HepG2 (cell line): Measurements from ENCODE around the gene ACSM2A. TPM values are rescaled to one million over a fixed set of nuclear protein-coding genes. Genes with fewer than 3 reads are reported as not detected.
A peak's percentile ranks its signal among the peaks of the same experiment; 100 is the strongest.

Experiments used
- ATRX ChIP-seq: sonication (generic); formaldehyde crosslinking; IDR thresholded peaks from 2 replicates; pipeline ENCODE4 v1.4.0; 2020; ENCODE audit warnings: missing genetic modification reagents, borderline replicate concordance
- ERF ChIP-seq: IDR thresholded peaks from 2 replicates; pipeline ENCODE4 v1.6.1; 2018; ENCODE audit warnings: missing biosample characterization, missing genetic modification reagents
- EZH2 ChIP-seq: conservative IDR thresholded peaks from 2 replicates; pipeline ENCODE4 v1.6.1; 2012; ENCODE audit warnings: mild to moderate bottlenecking, low read depth, low read length, moderate library complexity
- FOXP1 ChIP-seq, 2 experiments: fragments of 450-650 bp in 1 of 2; IDR thresholded peaks; 2 replicates each; pipeline ENCODE4 v1.6.1; 2017 to 2018; ENCODE audit warnings: antibody characterized with exemption in 1 of 2
- GPN1 ChIP-seq: sonication (generic); formaldehyde crosslinking; IDR thresholded peaks from 2 replicates; pipeline ENCODE4 v1.5.1; 2020; ENCODE audit warnings: missing genetic modification reagents, borderline replicate concordance
- MAF1 ChIP-seq: sonication (generic); formaldehyde crosslinking; IDR thresholded peaks from 2 replicates; pipeline ENCODE4 v1.5.0; 2020; ENCODE audit warnings: missing genetic modification reagents, borderline replicate concordance
- MAFG ChIP-seq: sonication (generic); formaldehyde crosslinking; IDR thresholded peaks from 2 replicates; pipeline ENCODE4 v1.5.1; 2020; ENCODE audit warnings: mild to moderate bottlenecking, missing genetic modification reagents
- MXD1 ChIP-seq: sonication (generic); formaldehyde crosslinking; IDR thresholded peaks from 2 replicates; pipeline ENCODE4 v1.4.0; 2020; ENCODE audit warnings: mild to moderate bottlenecking, missing genetic modification reagents
- RBM39 ChIP-seq: fragments of 200-400 bp; formaldehyde crosslinking; IDR thresholded peaks from one replicate; pipeline ENCODE4 v1.6.1; 2018; ENCODE audit warnings: antibody characterized with exemption, mild to moderate bottlenecking, low read depth, low read length; ENCODE audit not compliant: poor library complexity, severe bottlenecking
- RNF2 ChIP-seq: fragments of 450-650 bp; conservative IDR thresholded peaks from 2 replicates; pipeline ENCODE4 v1.6.1; 2016; ENCODE audit warnings: low read depth
- SETDB1 ChIP-seq: sonication (generic); formaldehyde crosslinking; IDR thresholded peaks from 2 replicates; pipeline ENCODE4 v1.5.1; 2020; ENCODE audit warnings: missing genetic modification reagents, mild to moderate bottlenecking, borderline replicate concordance
- ZBTB33 ChIP-seq: sonication (generic); formaldehyde crosslinking; IDR thresholded peaks from 2 replicates; pipeline ENCODE4 v1.4.0; 2020; ENCODE audit warnings: missing genetic modification reagents
- ZNF263 ChIP-seq: sonication (generic); formaldehyde crosslinking; IDR thresholded peaks from 2 replicates; pipeline ENCODE4 v1.4.0; 2020; ENCODE audit warnings: missing genetic modification reagents
- ZNF296 ChIP-seq: sonication (generic); formaldehyde crosslinking; conservative IDR thresholded peaks from 2 replicates; pipeline ENCODE4 v1.5.0; 2020; ENCODE audit warnings: mild to moderate bottlenecking, missing genetic modification reagents
- ZNF337 ChIP-seq: sonication (generic); formaldehyde crosslinking; IDR thresholded peaks from 2 replicates; pipeline ENCODE4 v1.5.1; 2020; ENCODE audit warnings: missing genetic modification reagents, low read depth, mild to moderate bottlenecking, borderline replicate concordance
- ZNF383 ChIP-seq: sonication (generic); formaldehyde crosslinking; IDR thresholded peaks from 2 replicates; pipeline ENCODE4 v1.4.0; 2020; ENCODE audit warnings: missing genetic modification reagents, mild to moderate bottlenecking, borderline replicate concordance
- ZNF619 ChIP-seq: sonication (generic); formaldehyde crosslinking; IDR thresholded peaks from 2 replicates; pipeline ENCODE4 v1.4.0; 2020; ENCODE audit warnings: mild to moderate bottlenecking, missing genetic modification reagents
- ZNF749 ChIP-seq: sonication (generic); formaldehyde crosslinking; IDR thresholded peaks from 2 replicates; pipeline ENCODE4 v1.8.0; 2022; ENCODE audit warnings: mild to moderate bottlenecking, missing genetic modification reagents, moderate library complexity, borderline replicate concordance
- polyA plus RNA-seq, 8 experiments: library from polyadenylated mRNA; depleted of rRNA in 3 of 8; stranded (reverse) in 7 of 8; unstranded in 1 of 8; fragments of >200 nt; fragmentation: Illumina TruSeq in 4 of 8; extraction: Trizol in 4 of 8; gene quantifications; 2 replicates each; pipeline versions ENCODE4 v1.2.1 to v1.2.3, GENCODE V29; 2011 to 2016; ENCODE audit warnings: low read depth in 4 of 8, missing spikeins in 1 of 8, mixed read lengths in 1 of 8; ENCODE audit not compliant: insufficient read depth in 1 of 8
- total RNA-seq, 5 experiments: library from RNA; depleted of rRNA; stranded (reverse); fragments of >200 nt; fragmentation: Illumina TruSeq; extraction: Trizol; gene quantifications; 2 replicates each; pipeline ENCODE4 v1.2.3, GENCODE V29; 2016; ENCODE audit warnings: low read depth in 1 of 5
- TF ChIP-seq, protein P1 (sequence below): sonication (generic); formaldehyde crosslinking; IDR thresholded peaks from 2 replicates; pipeline ENCODE4 v1.8.0; 2022; ENCODE audit warnings: missing genetic modification reagents, mild to moderate bottlenecking, inconsistent platforms, borderline replicate concordance
- TF ChIP-seq, protein P2 (sequence below): sonication (generic); formaldehyde crosslinking; IDR thresholded peaks from 2 replicates; pipeline ENCODE4 v1.4.0; 2020; ENCODE audit warnings: missing genetic modification reagents
- TF ChIP-seq, protein P3 (sequence below): sonication (generic); formaldehyde crosslinking; IDR thresholded peaks from 2 replicates; pipeline ENCODE4 v1.8.1; 2023; ENCODE audit warnings: mild to moderate bottlenecking, missing genetic modification reagents

Gene ACSM2A
- total and polyA plus RNA-seq, 2 of the 13 experiments (the other 11 are each of a cell fraction or from before 2014, with no cell fraction given) = 11.4 to 16.3 TPM

GRCh38 chr16:20515688-20516090, 64.4 kb downstream of the ACSM2A start (continued):
- TF ChIP-seq, protein P1, sequence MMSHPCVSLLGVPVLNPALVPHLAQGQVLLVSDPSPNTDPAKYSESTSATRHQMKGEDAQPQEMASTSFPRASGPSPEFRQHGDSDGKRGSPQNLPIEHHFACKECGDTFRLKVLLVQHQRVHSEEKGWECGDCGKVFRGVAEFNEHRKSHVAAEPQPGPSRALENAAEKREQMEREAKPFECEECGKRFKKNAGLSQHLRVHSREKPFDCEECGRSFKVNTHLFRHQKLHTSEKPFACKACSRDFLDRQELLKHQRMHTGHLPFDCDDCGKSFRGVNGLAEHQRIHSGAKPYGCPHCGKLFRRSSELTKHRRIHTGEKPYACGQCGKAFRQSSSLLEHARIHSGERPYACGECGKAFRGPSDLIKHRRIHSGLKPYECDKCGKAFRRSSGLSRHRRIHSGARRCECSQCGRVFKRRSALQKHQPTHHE (CRISPR knock-in tag) = no peak
- no peak for TF ChIP-seq ZNF296 (CRISPR knock-in tag)
- no peak for TF ChIP-seq ZNF263 (CRISPR knock-in tag)
- TF ChIP-seq MXD1 (CRISPR knock-in tag) = no peak
- TF ChIP-seq ZNF337 = no peak
- no peak for TF ChIP-seq ZBTB33 (CRISPR knock-in tag)
- no peak for TF ChIP-seq EZH2
- no peak for TF ChIP-seq MAF1
- TF ChIP-seq ZNF749 = no peak
- TF ChIP-seq, protein P2, sequence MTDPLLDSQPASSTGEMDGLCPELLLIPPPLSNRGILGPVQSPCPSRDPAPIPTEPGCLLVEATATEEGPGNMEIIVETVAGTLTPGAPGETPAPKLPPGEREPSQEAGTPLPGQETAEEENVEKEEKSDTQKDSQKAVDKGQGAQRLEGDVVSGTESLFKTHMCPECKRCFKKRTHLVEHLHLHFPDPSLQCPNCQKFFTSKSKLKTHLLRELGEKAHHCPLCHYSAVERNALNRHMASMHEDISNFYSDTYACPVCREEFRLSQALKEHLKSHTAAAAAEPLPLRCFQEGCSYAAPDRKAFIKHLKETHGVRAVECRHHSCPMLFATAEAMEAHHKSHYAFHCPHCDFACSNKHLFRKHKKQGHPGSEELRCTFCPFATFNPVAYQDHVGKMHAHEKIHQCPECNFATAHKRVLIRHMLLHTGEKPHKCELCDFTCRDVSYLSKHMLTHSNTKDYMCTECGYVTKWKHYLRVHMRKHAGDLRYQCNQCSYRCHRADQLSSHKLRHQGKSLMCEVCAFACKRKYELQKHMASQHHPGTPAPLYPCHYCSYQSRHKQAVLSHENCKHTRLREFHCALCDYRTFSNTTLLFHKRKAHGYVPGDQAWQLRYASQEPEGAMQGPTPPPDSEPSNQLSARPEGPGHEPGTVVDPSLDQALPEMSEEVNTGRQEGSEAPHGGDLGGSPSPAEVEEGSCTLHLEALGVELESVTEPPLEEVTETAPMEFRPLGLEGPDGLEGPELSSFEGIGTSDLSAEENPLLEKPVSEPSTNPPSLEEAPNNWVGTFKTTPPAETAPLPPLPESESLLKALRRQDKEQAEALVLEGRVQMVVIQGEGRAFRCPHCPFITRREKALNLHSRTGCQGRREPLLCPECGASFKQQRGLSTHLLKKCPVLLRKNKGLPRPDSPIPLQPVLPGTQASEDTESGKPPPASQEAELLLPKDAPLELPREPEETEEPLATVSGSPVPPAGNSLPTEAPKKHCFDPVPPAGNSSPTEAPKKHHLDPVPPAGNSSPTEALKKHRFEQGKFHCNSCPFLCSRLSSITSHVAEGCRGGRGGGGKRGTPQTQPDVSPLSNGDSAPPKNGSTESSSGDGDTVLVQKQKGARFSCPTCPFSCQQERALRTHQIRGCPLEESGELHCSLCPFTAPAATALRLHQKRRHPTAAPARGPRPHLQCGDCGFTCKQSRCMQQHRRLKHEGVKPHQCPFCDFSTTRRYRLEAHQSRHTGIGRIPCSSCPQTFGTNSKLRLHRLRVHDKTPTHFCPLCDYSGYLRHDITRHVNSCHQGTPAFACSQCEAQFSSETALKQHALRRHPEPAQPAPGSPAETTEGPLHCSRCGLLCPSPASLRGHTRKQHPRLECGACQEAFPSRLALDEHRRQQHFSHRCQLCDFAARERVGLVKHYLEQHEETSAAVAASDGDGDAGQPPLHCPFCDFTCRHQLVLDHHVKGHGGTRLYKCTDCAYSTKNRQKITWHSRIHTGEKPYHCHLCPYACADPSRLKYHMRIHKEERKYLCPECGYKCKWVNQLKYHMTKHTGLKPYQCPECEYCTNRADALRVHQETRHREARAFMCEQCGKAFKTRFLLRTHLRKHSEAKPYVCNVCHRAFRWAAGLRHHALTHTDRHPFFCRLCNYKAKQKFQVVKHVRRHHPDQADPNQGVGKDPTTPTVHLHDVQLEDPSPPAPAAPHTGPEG = no peak
- no peak for TF ChIP-seq ZNF619 (CRISPR knock-in tag)
- TF ChIP-seq RNF2 = no peak
- TF ChIP-seq, protein P3, sequence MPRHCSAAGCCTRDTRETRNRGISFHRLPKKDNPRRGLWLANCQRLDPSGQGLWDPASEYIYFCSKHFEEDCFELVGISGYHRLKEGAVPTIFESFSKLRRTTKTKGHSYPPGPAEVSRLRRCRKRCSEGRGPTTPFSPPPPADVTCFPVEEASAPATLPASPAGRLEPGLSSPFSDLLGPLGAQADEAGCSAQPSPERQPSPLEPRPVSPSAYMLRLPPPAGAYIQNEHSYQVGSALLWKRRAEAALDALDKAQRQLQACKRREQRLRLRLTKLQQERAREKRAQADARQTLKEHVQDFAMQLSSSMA = no peak
- TF ChIP-seq ZNF383 (CRISPR knock-in tag) = no peak
- no peak for TF ChIP-seq ATRX (CRISPR knock-in tag)
- TF ChIP-seq RBM39 = no peak
- TF ChIP-seq MAFG (CRISPR knock-in tag) = no peak
- TF ChIP-seq SETDB1 (CRISPR knock-in tag) = no peak
- TF ChIP-seq ERF (CRISPR knock-in tag) = no peak
- no peak for TF ChIP-seq GPN1 (CRISPR knock-in tag)
- TF ChIP-seq FOXP1 (IDR thresholded peaks at IDR 0.05) = no peak
- TF ChIP-seq FOXP1 (CRISPR knock-in tag; IDR thresholded peaks at IDR 0.05) = peak; percentile 50; the same call in 1 of the 2 replicates
